Endometrium (tissue), 2 donors: Measurements from ENCODE around the gene CYFIP1.

Source experiments
- FAIRE-seq: peaks from 2 replicates; lab custom pipeline; 2012; peaks lifted over from hg19 to GRCh38; lab: Jason Lieb, UNC
- donor health status: control.
- donor health status: control.

Gene CYFIP1

DNA sequence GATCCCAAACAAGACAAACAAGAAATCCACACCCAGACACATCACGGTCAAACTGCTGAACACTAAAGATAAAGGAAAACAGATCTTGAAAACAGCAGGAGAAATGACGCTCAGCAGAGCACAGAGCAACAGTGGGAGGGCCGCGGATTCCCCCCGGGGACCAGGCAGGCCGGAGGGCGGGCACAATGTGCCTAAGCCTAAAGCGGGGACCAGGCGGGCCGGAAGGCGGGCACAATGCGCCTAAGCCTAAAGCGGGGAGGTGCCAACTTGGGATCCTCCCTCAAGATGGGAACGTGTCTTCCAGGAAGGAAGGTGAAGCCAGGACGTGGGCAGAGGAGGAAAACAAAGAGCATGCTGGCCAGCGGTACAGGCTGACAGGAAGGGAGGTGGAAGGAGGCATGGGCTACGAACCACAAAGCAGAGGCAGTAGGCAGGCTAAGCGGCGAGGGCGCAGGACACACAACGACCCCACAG is 31.1 kb downstream of the CYFIP1 start:
- FAIRE-seq: no peak

DNA sequence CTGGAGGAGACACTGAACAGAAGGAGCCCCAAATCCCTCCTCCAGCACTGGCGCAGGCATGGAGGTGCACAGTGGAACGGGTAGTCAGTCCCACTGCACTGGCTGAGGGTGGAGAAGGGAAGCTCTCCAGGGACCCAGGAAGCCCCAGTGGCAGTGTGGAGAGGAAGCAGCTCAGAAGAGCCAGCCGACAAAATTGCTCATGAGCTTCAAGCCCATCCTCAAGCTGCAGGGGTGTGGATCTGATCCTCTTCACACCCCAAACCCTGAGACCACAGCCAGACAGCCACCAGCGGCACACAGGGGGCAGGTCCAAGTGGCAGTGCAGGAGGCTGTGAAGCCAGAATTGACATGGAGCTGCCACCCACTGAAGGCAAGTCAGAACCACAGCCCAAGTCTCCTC is 32.1 kb downstream of the CYFIP1 start:
- FAIRE-seq: no peak

DNA sequence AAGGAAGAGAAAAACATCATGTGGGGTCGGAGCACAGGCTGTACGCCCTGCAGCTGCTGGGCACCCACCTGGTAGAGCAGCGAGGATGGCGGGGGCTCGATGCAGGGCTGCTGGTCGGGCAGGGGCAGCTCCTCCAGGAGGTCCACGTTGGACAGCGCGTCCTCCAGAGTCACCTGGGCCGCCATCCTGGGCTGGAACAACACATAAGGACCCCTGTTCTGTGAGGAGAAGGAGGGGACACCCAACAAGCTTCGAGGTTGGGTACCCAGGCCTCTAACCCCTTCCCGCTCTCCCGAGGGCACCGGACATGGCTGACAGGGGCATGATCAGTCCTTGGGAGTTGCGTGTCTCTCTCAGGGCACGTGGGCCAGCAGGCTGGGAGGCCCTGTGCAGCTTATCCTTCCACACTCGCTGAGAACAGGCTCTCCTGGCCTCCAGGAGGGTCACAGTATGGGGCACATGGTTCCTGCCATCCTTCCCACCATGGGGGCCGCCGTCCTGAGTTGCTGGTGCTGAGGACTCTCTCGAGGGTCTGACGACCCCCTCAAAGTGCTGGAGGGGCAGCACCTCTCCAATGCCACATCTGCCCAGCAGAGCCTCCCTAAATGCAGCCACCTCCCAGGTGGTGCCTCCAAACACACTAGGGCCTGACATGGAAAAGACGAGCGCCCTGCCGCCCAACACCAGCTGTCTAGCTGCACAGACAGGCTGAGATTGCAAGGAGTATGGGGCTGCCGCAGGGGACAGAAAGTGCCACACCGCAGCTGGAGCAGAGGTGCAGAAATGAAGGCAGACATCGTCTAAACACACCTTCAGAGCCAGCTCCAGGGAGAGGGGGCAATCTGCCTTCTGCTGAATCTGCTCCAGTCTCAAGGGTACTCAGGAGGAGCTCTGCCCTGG is 32.8 kb downstream of the CYFIP1 start:
- FAIRE-seq: no peak

DNA sequence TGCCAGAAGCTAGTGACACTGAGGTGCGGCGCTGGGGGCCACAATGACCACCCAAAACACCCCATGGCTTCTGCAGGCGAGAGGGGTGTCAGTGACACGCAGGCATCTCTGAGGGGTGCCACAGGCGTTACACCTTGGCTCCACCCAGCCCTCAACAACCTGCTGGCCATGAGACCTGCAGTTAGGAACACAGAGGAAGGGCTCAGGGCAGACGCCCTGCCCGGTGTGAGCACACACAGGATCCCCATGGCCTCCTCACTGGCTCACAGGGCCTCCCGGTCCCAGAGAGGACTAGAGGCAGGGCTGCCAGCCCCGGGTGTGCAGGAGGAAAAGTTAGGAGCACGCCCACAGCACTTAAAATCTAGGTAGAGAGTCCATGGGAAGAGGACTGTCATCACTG is 35.1 kb downstream of the CYFIP1 start:
- FAIRE-seq: no peak

DNA sequence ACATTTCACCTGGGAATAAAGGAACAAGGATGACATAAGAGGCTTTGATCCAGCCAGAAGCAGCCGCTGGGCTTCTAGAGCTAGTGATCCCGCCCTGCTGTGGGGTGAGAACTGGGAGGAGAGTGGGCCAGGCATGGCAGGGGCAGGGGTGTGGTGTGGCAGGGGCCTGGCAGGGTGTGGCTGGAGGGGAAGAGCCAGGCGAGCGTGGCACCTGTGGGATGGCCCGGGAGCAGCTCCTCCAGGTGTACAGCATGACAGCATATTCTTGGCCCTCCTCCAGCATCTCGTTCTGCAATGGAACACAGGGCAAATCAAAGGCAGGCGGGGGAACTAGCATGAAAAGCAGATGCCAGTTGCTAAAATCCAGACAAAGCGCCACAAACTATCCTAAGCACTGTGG is 35.5 kb downstream of the CYFIP1 start:
- FAIRE-seq: no peak

DNA sequence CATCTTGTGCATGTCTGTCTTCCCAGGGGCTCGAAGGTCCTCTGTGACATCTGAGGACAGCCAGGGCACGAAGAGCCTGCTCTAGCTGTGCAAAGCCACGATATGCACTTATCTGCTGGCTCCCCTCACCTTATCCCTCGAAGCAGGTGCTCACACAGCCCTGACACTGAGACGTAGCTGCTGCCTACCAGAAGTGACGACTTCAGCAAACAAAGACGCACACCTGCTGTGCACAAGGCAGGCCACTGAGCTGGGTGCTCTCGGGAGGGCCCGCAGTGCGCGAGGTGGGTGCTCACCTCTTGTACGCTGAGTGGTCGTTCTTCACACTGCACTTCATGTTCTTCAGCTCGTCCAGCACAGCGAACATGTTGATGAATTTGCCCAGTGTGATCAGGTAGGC is 37.3 kb downstream of the CYFIP1 start:
- no peak for FAIRE-seq

DNA sequence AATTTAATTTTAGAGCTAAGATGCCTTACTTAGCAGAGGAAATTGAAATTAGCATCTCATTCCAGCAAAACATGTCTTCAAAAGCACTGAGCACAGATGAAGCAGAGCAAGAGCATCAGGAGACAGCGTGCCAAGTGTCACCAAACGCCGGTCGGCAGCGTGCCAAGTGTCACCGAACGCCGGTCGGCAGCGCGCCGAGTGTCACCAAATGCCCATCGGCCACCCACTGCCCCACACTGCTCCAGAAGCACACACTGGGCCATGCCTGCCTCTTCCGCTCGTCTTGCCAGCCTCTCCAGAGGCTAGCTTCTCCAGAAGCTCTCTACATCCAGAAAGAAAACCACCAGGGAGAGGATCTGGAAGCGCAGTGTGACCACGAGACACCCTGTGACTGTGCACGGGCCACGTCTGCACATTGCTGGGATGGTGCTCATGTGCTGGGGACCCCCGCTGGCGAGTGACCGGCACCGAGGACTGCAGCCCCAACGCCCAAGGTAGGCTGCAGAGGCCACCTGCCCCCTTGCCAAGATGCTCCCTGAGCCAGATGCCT is 37.8 kb downstream of the CYFIP1 start:
- no peak for FAIRE-seq

DNA sequence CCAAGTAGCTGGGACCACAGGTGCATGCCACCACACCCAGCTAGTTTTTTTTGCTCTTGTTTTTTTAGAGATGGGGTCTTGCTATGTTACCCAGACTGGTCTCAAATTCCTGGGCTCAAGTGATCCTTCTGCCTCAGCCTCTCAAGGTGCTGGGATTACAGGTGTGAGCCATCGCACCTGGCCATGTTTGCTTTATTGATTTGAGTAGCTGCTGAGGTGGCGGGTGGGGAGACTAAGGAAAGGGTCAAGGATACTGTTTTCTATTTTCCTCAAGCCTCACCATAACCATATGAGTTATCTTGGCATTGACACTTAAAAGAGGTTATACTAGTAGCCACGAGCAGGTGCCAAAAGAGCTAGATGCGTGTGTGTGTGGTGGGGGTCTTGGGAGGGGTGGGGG is 39.0 kb downstream of the CYFIP1 start:
- FAIRE-seq: no peak

DNA sequence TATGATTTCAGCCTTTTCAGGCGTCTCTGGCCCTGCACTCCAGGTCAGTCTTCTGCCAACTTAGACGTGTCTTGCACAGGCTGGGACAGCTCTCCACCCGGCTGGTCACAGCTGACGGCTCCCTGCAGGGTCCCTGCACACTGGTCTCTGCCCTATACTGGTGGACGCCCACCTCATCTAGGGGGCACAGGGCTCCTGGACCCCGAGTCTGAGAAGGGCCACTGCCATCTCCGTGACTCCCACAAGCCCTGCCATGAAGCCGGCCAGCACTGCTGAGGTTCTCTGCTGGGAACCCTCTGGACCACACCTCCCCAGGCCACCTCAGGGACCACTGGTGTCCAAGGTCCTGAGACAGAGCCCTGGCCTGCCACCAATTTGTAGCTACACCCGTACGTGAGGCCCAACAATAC is 40.5 kb downstream of the CYFIP1 start:
- FAIRE-seq: no peak

DNA sequence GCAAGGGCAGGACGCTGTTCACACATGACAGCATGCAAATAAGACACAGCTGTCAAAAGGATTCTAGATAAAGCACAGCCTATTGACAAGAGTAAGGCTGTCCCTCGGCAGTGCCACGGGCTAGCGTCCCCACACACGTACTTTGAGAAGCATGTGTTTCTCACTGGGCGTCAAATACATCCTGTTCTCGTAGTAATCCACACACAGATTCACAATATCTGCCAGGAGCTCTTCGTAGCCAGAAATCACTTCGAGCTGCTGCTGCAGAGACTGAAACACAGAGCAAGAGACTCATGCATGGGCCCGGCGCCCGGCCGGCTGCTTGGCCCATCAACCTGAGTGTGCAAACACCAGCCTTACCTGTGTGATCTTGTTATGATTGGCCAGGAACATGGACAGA is 41.1 kb downstream of the CYFIP1 start:
- no peak for FAIRE-seq

DNA sequence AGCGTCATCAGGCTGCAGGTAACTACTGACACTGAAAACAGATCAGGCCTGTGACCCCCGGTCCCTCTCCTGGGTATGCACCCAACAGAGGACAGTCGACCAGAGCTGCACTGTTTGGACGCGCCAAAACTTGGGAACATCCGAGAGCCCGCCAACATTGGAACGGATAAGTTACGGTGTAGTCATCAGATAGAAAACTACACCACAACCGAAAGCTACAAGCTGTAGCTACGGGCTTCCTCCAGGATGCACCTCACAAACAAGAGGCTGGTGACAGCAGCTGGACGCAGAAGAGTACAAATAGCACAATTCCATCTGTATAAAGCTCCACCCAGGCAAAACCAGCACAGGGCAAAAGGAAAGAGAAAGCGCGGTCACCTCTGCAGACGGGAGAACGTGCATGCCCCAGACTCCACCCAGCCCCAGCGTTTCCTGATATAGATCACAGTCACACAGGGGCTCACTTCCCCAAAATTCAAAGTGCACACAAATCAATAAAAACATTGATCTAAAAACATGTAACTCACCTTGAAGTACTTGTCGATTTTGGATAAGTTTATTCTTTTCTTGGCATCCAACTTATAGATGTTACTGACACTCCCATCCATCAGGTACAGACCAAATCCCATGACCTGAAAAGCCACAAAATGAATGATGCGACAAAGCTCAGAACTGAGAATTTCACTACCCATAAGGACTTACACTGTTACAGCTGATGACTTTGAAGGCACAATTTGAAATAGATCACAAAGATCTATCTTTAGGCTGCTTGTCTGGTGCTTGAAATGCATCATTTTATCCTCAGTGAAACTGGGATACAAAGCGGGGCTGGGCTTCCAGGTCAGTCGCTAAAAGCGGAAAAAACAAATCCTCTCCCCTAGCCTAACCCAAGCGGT is 43.3 kb downstream of the CYFIP1 start:
- FAIRE-seq: no peak

DNA sequence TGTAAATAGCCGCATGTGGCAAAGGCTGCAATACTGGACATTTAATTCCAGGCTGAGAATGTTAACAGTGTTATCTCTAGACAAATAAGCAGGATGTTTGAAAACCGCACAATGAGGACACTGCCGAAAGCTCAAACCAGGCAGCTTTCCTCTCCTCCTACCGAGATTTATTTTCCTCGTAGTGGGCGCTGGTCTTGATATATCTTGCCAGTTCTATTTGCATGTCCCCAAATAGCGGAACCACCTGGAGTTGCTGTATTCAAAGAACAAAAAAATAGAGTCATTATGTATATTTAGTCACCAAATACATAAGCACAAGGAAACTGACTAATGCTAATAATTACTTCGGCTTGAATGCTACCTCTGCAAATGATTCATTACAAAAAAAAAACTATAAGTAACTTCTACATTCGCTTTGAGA is 46.5 kb downstream of the CYFIP1 start:
- no peak for FAIRE-seq

DNA sequence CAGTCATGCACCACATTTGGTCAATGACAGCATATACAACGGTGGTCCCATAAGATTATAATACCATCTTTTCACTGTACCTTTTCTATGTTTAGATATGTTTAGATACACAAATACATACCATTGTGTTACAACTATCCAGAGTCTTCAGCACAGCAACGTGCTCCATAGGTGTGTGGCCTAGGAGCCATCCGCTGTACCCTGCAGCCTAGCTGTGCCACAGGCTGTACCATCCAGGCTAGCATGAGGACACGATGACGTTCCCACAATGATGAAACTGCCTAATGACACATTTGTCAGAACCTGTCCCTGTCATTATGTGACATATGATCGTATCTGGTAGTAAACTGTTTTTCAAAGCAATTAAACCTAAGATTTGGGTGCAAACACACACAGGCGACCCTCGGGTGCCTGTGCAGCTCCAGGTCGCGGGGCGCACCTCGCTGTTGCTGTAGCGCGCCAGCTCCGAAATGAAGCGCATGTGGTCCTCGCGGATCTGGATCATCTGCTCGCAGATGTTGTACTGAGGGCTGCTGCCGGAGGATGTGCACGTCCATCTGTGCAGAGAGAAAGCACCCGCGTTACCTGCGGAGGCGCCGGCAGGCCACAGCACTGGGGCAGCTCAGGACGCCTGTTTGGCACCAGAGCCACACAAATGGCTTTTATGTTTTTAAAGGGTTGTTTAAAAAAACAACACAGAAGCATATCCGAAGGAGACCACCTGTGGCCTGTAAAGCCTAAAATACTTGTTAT is 48.2 kb downstream of the CYFIP1 start:
- no peak for FAIRE-seq

DNA sequence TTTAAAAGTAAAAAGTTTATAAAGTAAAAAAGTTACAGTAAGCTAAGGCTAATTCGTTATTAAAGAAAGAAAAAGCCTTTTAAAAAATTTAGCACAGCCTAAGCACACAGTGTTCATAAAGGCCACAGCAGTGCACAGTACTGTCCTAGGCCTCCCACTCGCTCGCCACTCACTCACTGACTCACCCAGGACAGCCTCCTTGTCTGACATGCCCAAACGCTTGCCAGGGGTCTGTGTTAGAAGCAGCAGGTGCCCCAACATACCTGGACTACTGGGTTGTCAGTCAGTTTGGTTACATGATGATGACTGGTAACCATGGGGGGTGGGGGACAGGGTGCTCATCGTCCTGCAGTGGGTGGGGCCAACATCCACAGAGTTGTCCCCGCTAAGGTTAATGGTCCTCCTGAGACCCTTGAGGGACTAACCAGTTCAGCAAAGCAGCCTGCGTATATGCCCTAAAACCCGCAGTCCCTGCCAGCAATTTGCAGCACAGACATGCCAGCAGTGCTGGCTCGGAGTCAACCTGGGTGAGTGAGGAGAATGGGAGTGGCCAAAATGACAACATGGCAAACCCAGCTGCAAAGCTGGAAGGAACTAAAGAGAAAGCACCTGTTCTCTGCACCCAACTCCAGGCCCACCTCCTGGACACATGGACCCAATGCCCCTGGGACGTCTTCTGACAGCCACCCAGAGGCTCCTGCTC is 49.2 kb downstream of the CYFIP1 start:
- no peak for FAIRE-seq

DNA sequence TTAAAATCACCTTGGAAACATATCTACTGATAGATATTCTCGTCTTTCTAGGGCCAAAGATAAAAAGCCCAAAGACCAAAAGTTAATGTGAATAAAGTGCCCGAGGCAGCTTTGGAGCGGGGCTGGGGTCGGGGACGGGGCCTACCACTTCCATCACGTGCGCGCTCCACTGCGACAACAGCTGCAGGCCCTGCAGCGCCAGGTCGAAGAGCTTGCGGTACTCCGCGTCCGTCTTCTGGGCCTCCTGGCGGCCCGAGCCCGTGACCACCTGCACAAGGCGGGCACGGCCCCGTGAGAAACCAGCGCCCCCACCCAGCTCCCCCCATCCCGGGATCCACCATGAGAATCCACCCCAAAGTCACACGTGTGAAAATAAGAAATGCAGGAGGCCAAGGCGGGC is 52.4 kb downstream of the CYFIP1 start:
- no peak for FAIRE-seq

DNA sequence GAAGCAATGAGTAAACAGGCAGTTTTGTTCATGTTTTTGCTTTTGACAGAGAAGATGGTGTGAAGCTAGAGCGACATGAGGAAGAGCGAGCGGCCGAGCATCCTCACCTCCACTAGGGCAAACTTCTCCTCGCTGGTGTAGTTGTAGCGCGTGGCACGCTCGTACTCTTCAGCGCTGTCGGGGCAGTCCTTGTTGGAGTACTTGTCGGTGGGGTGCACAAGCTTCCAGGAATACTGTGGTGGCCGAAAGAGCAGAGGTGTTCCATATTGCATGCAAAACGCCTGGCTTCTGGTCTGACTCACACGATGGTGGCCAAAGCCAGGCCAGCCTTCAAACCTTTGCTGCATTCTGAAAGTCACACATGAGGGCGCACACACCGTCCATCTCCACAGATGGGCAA is 54.3 kb downstream of the CYFIP1 start:
- no peak for FAIRE-seq

DNA sequence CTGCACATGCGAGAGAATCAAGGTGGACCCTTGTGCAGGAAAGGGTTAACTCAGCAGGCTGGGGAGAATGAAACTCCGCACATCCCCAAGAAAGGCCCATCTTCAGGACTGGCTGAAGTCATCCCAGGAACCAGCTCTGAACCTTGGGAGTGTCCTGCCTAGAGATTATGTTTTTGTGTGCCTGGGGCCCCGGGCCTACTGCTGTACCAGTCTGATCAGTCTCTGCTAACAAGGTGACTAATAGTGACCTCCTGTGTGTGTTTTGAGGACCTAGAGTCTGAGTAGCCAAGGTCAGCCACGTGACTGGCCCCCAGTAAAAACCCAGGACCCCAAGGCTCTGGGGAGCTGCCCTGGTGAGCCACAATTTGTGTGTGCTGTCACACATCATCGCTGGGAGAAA is 58.2 kb downstream of the CYFIP1 start:
- no peak for FAIRE-seq

DNA sequence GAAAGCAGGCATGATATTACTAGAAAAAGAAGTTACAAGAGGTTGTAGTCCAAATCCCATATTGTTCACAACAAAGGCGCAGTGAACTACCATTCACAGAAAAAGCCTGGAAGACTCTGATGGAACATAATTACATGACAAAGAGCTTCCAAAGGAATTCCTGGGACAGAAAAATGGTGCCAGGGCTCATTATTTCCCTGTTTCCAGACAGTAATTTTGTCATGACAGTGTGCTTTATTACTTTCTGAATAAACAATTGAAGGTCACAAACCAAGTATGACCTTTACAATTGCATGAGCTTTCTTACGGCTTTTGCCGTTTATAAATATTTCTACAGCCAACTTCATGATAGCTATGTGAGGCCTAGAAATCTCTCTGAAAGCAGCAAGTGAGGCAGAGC is 61.0 kb downstream of the CYFIP1 start:
- FAIRE-seq: no peak

DNA sequence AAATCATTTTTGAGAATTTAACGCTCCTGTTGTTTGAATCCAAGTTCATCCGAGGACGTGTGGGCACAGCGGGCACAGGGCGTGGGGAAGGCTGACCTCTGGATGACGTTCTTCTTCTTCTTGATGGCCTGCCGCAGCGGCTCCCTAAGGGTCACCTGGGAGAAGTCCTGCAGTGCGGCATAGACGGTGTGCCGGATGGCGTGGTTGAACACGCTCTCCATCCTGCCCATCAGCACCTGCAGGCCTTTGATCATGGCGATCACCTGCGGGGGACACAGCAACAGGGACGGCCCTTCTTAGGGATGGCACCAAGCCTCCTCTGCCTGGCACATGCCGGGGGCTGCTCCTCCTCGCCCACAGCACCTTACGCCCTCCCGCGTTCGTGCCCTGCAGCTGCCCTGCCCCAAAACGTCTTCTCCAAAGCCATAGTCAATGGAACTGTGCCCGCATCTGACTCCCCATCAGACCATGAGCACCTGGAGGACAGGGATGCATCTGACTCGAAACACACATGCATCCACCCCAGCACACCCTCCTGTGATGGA is 61.5 kb downstream of the CYFIP1 start:
- no peak for FAIRE-seq

DNA sequence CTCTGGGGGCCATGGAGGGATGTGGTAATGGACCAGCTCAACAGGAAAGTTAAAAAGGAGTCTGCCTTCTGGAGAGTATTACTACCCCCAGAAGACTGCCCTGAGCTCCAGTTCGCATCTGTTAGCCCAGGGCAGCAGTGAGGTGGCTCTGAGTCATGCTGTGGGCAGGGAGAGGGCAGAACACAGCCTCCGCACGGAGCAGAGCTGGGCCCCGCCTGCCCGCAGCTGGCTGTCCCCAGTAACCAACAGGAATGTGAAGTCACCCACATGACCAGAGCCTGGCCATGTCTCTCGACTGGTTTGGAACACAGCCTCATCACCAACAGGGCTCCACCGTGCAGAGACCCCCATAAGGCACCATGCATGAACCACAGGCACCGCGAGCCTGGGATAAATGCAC is 62.1 kb downstream of the CYFIP1 start:
- FAIRE-seq: no peak

DNA sequence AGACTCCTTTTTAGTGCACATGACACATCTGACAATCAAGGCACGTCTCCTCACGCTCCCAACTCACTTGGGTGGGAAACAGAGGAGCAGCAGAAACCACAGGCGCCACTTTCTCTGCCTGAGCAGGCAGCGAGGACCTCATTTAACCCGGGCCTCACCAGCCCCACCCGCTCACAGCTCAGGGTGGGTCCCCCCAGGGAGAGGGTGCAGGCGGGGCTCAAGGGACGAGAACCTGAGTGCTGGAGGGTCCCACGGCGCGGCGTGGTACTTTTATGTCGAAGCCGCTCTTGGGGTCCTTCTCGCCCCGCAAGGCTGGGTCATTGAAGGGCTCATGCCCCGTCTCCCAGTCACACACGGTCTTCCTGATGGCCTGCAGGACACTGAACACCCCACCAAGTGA is 62.6 kb downstream of the CYFIP1 start:
- no peak for FAIRE-seq
